GM12865 (cell line): ENCODE data around the gene ASNSD1.

ENCODE experiments used
- DNase-seq: peaks from one replicate; pipeline ENCODE4 v3.0.0; 2010; ENCODE audit warnings: low read depth
- H3K4me3 ChIP-seq: 2 replicates; pipeline ENCODE4 v1.5.1; 2011; ENCODE audit warnings: mild to moderate bottlenecking, low read depth, low read length, control low read depth
- CTCF ChIP-seq: IDR thresholded peaks from 2 replicates; pipeline ENCODE4 v1.5.1; 2011; ENCODE audit warnings: low read length, control low read depth, low read depth, inconsistent platforms; ENCODE audit not compliant: insufficient read depth; ENCODE audit errors: missing control alignments

ASNSD1 gene

DNA sequence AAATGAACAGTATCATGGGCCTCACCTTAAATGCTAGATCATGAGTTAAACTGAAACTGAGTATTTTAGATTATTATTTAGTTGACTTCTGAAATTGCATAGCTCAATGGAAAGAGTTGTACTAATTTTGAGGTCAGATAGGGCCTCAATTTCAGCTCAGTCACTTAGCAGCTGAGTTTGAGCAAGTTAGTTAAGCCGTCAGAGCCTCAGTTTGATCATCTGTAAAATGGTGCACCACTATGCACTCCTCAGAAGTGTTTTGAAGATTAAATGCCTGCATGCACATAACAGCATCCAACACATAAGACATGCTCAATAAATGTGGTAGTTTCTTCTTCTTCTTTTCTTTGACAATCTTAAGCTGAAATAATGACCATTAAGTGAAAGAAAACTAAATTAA, 38.2 kb upstream of the ASNSD1 start:
- no peak for TF ChIP-seq CTCF
- DNase-seq: no peak
- no peak overlapping the region for H3K4me3 ChIP-seq

DNA sequence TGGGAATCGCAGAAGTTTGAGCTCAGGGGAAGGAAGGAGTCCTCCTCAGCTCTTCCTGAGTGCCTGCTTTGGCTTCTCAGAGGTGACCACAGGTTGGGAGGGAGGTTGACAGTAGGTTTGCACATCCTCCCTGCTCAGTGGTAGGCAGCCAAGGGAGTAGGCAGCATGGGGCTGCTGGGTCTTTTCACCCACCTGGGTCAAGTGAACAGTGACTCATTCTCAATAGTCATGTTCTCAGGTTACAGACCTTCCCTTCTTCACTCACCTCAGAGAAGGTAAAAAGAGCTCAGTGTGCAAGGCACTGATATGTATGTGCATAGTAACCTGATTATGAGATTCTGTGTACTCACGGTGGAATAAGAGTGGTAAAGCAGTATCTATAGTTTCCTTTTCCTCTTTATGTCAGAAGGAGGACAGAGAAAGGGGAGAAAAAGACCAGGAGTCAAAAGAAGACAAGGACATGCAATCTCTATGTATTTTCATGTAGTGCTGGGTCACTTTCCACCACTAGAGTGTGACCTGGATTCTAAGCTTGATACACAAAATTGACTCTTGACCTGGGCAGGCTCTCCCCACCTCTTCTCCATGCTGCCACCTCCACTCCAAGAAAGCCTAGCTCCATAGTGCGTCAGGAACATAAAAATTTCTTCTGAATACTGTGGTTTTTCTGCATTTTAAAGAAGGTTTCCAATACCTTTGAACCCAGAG, 36.5 kb upstream of the ASNSD1 start:
- TF ChIP-seq CTCF: no peak
- no peak overlapping the region for H3K4me3 ChIP-seq
- DNase-seq: no peak

- TF ChIP-seq CTCF: no peak
- H3K4me3 ChIP-seq: no peak overlapping the region
- DNase-seq: no peak
Observed at GRCh38 chr2:189625636-189626035, 35.6 kb upstream of the ASNSD1 start.

DNA sequence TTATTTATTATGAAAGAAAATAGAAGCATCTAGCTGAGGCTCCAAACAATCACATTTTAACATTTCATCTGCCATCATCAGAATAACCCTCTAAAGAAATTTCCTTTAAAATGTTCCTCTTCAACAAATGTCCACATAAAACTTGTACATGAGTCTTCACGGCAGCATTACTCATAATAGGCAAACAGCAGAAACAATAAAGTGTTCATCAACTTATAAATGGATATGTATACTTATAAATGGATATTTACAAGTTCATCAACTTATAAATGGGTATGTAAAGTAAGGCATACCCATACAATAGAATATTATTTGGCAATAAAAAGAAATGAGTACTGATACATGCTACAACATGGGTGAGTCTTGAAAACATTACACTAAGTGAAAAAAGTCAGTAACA, 33.5 kb upstream of the ASNSD1 start:
- no peak overlapping the region for H3K4me3 ChIP-seq
- no peak for TF ChIP-seq CTCF
- no peak for DNase-seq

DNA sequence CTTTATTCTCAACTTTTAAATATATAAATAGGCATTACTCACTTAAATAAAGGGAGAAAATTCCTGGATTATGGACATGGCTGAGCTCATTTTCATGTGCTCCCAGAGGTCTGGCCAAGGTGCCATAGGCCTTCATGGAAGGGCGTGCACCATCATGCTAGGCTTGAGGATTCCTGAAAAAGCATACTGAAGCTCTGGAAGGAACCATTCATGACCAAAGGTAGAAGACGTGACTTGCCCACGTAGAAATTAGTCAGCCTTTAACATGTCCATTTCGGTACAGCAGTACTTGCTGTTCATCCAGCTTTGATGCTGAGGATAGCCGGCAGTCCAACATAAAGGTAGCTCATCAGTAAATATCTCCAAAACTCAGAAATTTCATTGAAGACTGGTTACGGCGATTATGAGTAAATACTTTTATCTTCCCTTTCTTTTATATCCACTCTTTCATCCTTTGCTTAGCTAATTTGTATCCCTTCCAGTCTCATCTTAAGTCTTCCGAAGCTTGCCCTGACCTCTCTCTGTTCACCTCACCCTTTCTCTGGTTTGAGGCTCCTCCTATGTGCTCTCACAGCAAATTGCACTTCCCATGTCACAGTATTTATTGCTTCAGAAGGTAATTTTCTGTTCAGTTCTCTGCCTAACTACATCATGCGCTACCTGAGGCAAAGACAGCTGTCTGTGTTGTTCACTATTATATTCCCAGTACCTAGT, 32.3 kb upstream of the ASNSD1 start:
- no peak overlapping the region for H3K4me3 ChIP-seq
- no peak for DNase-seq
- no peak for TF ChIP-seq CTCF

DNA sequence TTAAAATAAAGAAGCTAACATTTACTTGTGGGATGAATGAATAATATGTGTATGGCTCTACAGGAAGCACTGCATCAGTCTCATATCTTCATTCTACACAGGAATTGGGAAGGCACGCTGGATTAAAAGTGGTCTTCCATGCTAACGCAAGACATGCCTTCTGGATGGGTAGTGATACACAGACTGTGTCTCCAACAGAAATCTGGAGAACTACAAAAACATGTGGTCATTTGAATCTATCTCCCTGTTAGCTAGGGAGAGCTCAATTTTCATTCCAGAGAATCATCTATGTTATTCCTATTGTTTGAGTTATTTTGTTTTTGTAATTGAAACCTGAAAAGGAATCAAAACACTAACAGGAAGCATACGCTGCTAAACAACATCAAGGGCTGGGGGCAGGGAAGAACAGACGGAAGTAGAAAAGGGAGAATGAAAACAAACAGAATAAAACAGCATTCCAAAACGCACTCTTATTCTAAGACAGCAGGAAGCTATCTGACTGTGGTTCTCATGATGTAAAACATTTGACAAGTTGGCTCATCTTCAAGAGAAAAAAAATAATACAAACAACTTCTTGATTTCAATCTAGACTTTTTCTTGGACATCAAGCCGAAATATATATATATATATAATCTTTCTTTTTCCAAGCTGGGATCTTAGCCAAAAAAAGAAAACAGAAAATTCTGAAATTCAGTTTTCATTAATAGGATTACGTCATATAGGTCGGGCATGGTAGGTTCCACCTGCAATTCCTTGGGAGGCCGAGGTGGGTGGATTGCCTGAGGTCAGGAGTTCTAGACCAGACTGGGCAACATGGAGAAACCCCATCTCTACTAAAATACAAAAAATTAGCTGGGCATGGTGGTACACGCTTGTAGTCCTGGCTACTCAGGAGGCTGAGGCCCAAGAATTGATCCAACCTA, 31.5 kb upstream of the ASNSD1 start:
- no peak for DNase-seq
- H3K4me3 ChIP-seq: no peak overlapping the region

More for the DNA sequence above, 31.5 kb upstream of the ASNSD1 start:
- TF ChIP-seq CTCF: no peak
